Esophagus squamous epithelium (tissue), 5 donors: ENCODE results near the gene LUC7L. TPM values are rescaled to one million over a fixed set of nuclear protein-coding genes. Genes with fewer than 3 reads are reported as not detected.
A peak's percentile ranks its signal among the peaks of the same experiment; 100 is the strongest.
"Not testable (repeated sequence)": the region's sequence is repeated elsewhere in the genome, so short reads cannot be mapped to it uniquely, and the experiment has no call there.

ENCODE experiments used
- DNase-seq: peaks from one replicate; lab custom pipeline; 2025; lab: John Stamatoyannopoulos, UW
- H3K27ac ChIP-seq, 4 donors: fragments of 200-600 bp; sonication (generic); one replicate each; pipeline ENCODE4 v1.5.1; 2016 to 2019; ENCODE audit warnings: mild to moderate bottlenecking in 1 of 4
- H3K27me3 ChIP-seq, 4 donors: fragments of 200-600 bp; sonication (generic); 1 replicate in 3 of 4; 2 replicates in 1 of 4; pipeline versions ENCODE4 v1.5.1 to v1.6.0; 2017 to 2021; ENCODE audit warnings: antibody characterized with exemption in 1 of 4
- H3K36me3 ChIP-seq, 3 donors: fragments of 200-600 bp; sonication (generic); one replicate each; pipeline ENCODE4 v1.5.1; 2016 to 2019
- H3K4me1 ChIP-seq, 3 donors: fragments of 200-600 bp; sonication (generic); one replicate each; pipeline ENCODE4 v1.5.1; 2017 to 2019
- H3K4me3 ChIP-seq, 4 donors: fragments of 200-600 bp; sonication (generic); 1 replicate in 3 of 4; 2 replicates in 1 of 4; pipeline ENCODE4 v1.5.1; 2016 to 2019; ENCODE audit warnings: mild to moderate bottlenecking in 2 of 4, moderate library complexity in 1 of 4
- H3K9me3 ChIP-seq, 3 donors: fragments of 200-600 bp; sonication (generic); one replicate each; pipeline ENCODE4 v1.5.1; 2016 to 2019
- POLR2A ChIP-seq, 4 donors: fragments of 450-650 bp; IDR thresholded peaks; one replicate each; pipeline ENCODE4 v1.6.1; 2017; ENCODE audit warnings: antibody characterized with exemption in 4 of 4, mild to moderate bottlenecking in 4 of 4, moderate library complexity in 3 of 4
- WGBS, 2 donors: methylation state at CpG; one replicate each; pipeline ENCODE4 v1.1.5; 2018; 5-methylcytosine and 5-hydroxymethylcytosine counted together
- intact Hi-C: fragments of 100-400 bp; cut with DNase I; formaldehyde crosslinking; loops from one replicate; pipeline ENCODE4 v1.15.0; 2022
- total RNA-seq, 4 donors: library from RNA; depleted of rRNA; stranded (reverse); fragments of >200 nt; gene quantifications; one replicate each; pipeline ENCODE4 v1.1.0, GENCODE V29; 2016
- TF ChIP-seq, protein P1 (sequence below), 6 experiments: fragments of 450-650 bp in 4 of 6; fragments of 200-600 bp in 2 of 6; sonication (generic) in 2 of 6; IDR thresholded peaks; one replicate each; pipeline ENCODE4 v1.5.1; 2016 to 2019; ENCODE audit warnings: antibody characterized with exemption in 6 of 6, mild to moderate bottlenecking in 4 of 6, moderate library complexity in 4 of 6
- donor health status: DM: yes; HTN: yes; CAD: no.

The LUC7L gene
- total RNA-seq, 4 donors from 2014 or later = 33.5 to 74.2 (median 46.5) TPM

DNA sequence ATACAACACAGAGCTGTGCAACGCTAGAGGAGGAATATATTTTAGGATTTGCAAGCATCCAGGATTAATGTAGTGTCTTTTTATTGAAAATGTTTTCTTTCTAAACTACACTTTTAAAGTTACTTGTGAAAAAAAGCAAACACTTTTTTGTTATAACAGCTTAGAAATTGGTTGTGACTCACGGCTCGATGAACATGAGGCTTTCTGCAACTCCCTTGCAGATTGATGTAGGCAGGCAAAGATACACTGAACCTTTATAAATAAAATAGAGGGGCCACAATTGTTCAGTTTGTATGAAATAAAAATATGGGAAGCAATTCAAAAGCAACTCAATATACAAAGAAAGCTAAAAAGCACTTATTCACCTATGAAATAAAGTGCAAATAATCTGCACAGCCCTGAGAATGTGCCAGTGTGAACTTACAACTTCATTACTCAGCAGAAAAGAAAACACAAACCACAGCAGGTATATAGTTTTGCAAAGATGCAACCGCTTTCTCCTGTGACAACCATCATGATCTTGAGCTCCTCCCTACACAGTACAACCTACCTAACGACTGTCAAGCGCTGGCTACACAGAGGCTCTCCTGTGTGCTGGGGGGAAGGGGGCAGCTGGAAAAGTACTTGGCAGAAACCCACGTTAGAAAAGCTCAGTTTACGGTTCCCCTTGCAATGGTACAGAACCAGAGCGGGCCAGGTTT is 948 bp downstream of the LUC7L start:
- Histone ChIP-seq H3K27me3 (no peaks in the 10 kb centered on the region), H3K9me3 (no peaks in the 10 kb centered on the region), H3K4me1 (peaks cover 6 to 27% (median 16%) of the 10 kb centered on the region in 3 donors), H3K27ac (peak overlapping the region; percentile 94 to 99 (median 96)), H3K36me3 (peaks cover 0 to 47% (median 33%) of the 10 kb centered on the region in 3 donors), H3K4me3 (peak overlapping the region; percentile 78 to 98 (median 83))
- TF ChIP-seq, protein P1, sequence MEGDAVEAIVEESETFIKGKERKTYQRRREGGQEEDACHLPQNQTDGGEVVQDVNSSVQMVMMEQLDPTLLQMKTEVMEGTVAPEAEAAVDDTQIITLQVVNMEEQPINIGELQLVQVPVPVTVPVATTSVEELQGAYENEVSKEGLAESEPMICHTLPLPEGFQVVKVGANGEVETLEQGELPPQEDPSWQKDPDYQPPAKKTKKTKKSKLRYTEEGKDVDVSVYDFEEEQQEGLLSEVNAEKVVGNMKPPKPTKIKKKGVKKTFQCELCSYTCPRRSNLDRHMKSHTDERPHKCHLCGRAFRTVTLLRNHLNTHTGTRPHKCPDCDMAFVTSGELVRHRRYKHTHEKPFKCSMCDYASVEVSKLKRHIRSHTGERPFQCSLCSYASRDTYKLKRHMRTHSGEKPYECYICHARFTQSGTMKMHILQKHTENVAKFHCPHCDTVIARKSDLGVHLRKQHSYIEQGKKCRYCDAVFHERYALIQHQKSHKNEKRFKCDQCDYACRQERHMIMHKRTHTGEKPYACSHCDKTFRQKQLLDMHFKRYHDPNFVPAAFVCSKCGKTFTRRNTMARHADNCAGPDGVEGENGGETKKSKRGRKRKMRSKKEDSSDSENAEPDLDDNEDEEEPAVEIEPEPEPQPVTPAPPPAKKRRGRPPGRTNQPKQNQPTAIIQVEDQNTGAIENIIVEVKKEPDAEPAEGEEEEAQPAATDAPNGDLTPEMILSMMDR (IDR thresholded peaks at IDR 0.05) = no peak
- no peak for TF ChIP-seq POLR2A (IDR thresholded peaks at IDR 0.05)
- 10 to 14% methylated on average over 5 to 9 of the region's 9 CpGs for WGBS, 2 donors
- no peak for DNase-seq
- intact Hi-C loops = no loop called here

DNA sequence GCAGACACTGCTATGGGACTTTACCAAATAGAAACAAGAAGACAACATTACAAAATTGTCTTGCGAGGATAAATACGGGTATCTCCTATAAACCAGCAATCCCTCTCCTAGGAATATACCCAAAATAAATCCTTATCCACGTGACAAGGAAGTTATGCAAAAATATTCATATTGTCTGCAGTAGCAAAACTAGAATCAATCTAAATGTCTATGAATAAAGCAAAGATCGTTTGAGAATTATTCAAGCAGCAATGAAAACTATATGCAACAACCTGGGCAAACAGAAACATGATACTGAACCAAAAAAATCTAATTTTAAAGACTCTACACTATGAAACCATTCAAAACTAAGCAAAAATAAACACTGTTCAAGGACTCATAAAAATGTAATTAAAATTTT is 9.2 kb downstream of the LUC7L start:
- Histone ChIP-seq H3K4me1 (peaks cover 0 to 6% (median 0%) of the 10 kb centered on the region in 3 donors), H3K27ac (no peak overlapping the region), H3K36me3 (peaks cover 27 to 100% (median 39%) of the 10 kb centered on the region in 3 donors), H3K9me3 (no peaks in the 10 kb centered on the region), H3K4me3 (no peak overlapping the region), H3K27me3 (no peaks in the 10 kb centered on the region)
- 66 to 69% methylated on average over 4 of the region's 4 CpGs for WGBS, 2 donors
- intact Hi-C loops = no loop called here
- DNase-seq = no peak
- no peak for TF ChIP-seq POLR2A (IDR thresholded peaks at IDR 0.05)
- TF ChIP-seq, protein P1 (IDR thresholded peaks at IDR 0.05) = no peak

DNA sequence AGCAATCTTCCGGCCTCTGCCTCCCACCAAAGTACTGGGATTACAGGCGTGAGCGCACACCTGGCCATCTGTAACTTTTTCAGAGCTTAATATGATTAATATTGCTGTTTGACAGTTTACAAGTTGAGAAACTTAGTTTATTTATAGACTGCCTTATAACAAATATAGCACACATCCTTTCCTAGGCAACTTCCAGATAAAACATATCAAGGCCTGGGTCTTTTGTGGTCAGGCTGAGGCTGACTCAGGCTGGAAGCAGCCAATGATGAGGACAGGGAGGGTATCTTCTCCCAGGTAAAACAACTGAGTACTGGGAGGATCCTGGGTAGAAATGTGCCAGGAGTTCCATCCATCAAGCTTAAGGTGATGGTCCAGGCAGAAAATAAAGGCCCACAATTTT is 16.2 kb downstream of the LUC7L start:
- peaks cover 15 to 100% (median 37%) of the 10 kb centered on the region in 3 donors for H3K36me3 ChIP-seq
- WGBS, 2 donors = 81 to 83% methylated on average over 3 of the region's 3 CpGs
- no peak for DNase-seq
- H3K4me3 ChIP-seq = no peak overlapping the region
- intact Hi-C loops = no loop called here
- no peaks in the 10 kb centered on the region for H3K9me3 ChIP-seq
- H3K4me1 ChIP-seq = no peaks in the 10 kb centered on the region
- H3K27me3 ChIP-seq = no peaks in the 10 kb centered on the region
- no peak for TF ChIP-seq POLR2A (IDR thresholded peaks at IDR 0.05)
- TF ChIP-seq, protein P1 (IDR thresholded peaks at IDR 0.05) = no peak
- no peak overlapping the region for H3K27ac ChIP-seq

DNA sequence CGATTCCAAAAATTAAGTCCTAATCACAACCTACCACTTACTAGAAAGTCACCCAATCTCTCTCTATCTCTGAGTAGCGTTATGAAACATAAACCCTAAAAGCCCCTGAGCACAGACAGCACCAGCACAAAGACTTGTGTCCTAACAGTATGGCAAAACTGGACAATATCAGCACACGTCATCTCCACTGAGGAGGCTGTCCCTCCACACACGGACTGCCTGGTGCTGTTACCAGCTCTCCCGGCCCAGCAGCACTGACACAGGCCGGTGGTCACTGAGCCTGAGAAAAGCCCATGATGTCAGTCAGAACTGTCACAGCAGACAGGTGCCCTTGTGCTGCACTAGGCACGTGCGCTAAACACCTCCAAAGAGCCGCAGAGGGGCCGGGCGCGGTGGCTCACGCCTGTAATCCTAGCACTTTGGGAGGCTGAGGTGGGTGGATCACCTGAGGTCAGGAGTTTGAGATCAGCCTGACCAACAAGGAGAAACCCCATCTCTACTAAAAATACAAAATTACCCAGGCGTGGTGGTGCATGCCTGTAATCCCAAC is 17.5 kb downstream of the LUC7L start:
- H3K4me3 ChIP-seq, DNase-seq, intact Hi-C loops, H3K9me3 ChIP-seq, H3K27me3 ChIP-seq, H3K4me1 ChIP-seq, H3K27ac ChIP-seq: not testable (repeated sequence)
- peaks cover 18 to 100% (median 43%) of the 10 kb centered on the region in 3 donors for H3K36me3 ChIP-seq
- 83 to 90% methylated on average over 6 of the region's 14 CpGs for WGBS, 2 donors

DNA sequence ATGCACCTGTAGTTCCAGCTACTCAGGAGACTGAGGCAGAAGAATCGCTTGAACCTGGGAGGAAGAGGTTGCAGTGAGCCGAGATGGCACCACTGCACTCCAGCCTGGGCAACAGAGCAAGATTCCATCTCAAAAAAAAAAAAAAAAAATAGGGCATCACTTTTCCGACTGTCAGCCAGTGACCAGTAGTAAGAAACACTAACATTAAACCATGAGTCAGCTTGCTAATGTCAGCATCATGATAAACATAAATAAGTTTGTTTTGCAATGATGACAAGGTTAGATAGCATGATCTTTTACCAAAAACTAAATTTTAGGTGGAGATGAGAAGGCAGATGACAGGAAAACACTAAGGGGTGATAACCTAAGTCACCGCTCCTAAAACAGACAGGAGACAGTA is 19.9 kb downstream of the LUC7L start:
- DNase-seq, H3K4me1 ChIP-seq: not testable (repeated sequence)
- 82 to 87% methylated on average over 3 to 4 of the region's 4 CpGs for WGBS, 2 donors

DNA sequence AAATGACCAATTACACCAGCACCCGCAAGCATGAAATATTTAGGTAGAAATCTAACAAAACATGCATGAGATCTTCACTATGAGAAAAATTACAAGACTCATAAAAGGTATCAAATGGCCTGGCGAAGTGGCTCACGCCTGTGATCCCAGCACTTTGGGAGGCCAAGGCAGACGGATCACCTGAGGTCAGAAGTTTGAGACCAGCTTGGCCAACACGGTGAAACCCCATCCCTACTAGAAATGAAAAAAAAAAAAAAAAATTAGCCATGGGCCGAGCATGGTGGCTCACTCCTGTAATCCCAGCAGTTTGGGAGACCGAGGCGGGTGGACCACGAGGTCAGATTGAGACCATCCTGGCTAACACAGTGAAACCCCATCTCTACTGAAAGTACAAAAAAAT is 25.2 kb downstream of the LUC7L start:
- not testable (repeated sequence) for DNase-seq

More for the DNA sequence above, 19.9 kb downstream of the LUC7L start:
- H3K36me3 ChIP-seq = peaks cover 15 to 100% (median 49%) of the 10 kb centered on the region in 3 donors
- H3K27me3 ChIP-seq, H3K9me3 ChIP-seq, intact Hi-C loops, H3K27ac ChIP-seq, H3K4me3 ChIP-seq: not testable (repeated sequence)

More for the DNA sequence above, 25.2 kb downstream of the LUC7L start:
- H3K4me1 ChIP-seq, intact Hi-C loops, H3K27me3 ChIP-seq, H3K4me3 ChIP-seq, H3K9me3 ChIP-seq, H3K27ac ChIP-seq: not testable (repeated sequence)
- 94 to 95% methylated on average over 9 of the region's 9 CpGs for WGBS, 2 donors
- peaks cover 15 to 98% (median 54%) of the 10 kb centered on the region in 3 donors for H3K36me3 ChIP-seq
